ENCODE measurements around the gene RAB40C. TPM values are rescaled to one million over a fixed set of nuclear protein-coding genes. Genes with fewer than 3 reads are reported as not detected.

Gene RAB40C
- total RNA-seq, 2 experiments from 2014 or later, result 15.1 to 18.2 TPM

GRCh38 chr16:636206-637080 lies 46.6 kb downstream of the RAB40C start, which contains the start of gene METTL26:
METTL26 (minus strand) TSS chr16:636305; CDS start chr16:636290, 15 bp downstream.
- no peaks in the 10 kb centered on the region for H3K9me3 Mint-ChIP-seq
- POLR2A ChIA-PET, result interaction anchor here (0.6 to 2.5 kb wide), 15 partner anchors 12 to 587 kb away, joined by 3 to 13 read pairs (median 5); partner anchors contain the start of genes CAPN15, CHTF18, NHLRC4 and RAB40C
- H3K4me1 Mint-ChIP-seq, result peaks cover 6% of the 10 kb centered on the region

GRCh38 chr16:637081-638018 lies 47.5 kb downstream of the RAB40C start:
- ATAC-seq (ENCODE audit: low read depth), result peak; percentile 2
- H3K9me3 Mint-ChIP-seq, result no peaks in the 10 kb centered on the region
- no peak for DNase-seq
- H3K36me3 Mint-ChIP-seq, result no peaks in the 10 kb centered on the region
- peak overlapping the region; percentile 94 for H3K27ac Mint-ChIP-seq
- peaks cover 6% of the 10 kb centered on the region for H3K4me1 Mint-ChIP-seq
- no peaks in the 10 kb centered on the region for H3K27me3 Mint-ChIP-seq
- peak overlapping the region; percentile 94 for H3K4me3 Mint-ChIP-seq
- POLR2A ChIA-PET, result interaction anchor here (1.1 to 2.5 kb wide), 10 partner anchors 12 to 282 kb away, joined by 3 to 13 read pairs (median 5); partner anchors contain the start of genes CAPN15, CHTF18, NHLRC4 and RAB40C

More at GRCh38 chr16:636206-637080, 46.6 kb downstream of the RAB40C start, which contains the start of gene METTL26:
- peak within 1 kb of the TSS; percentile 94 for H3K4me3 Mint-ChIP-seq
- ATAC-seq (ENCODE audit: low read depth) (peak; percentile 76), DNase-seq (peak; percentile 96)
- no peaks in the 10 kb centered on the region for H3K36me3 Mint-ChIP-seq
- peak within 1 kb of the TSS; percentile 94 for H3K27ac Mint-ChIP-seq
- H3K27me3 Mint-ChIP-seq, result no peaks in the 10 kb centered on the region

GRCh38 chr16:638034-638543 lies 48.2 kb downstream of the RAB40C start:
- Mint-ChIP-seq H3K9me3 (no peaks in the 10 kb centered on the region), H3K4me3 (no peak overlapping the region), H3K27ac (no peak overlapping the region), H3K27me3 (no peaks in the 10 kb centered on the region), H3K4me1 (peaks cover 9% of the 10 kb centered on the region), H3K36me3 (no peaks in the 10 kb centered on the region)
- no peak for ATAC-seq (ENCODE audit: low read depth)
- no peak for DNase-seq
- POLR2A ChIA-PET, result interaction anchor here (0.5 kb wide), 1 partner anchor 524 kb away, joined by 4 read pairs; no protein-coding TSS in a partner anchor

- Mint-ChIP-seq H3K4me1 (peaks cover 9% of the 10 kb centered on the region), H3K36me3 (no peaks in the 10 kb centered on the region), H3K9me3 (no peaks in the 10 kb centered on the region), H3K27ac (no peak overlapping the region), H3K4me3 (no peak overlapping the region), H3K27me3 (no peaks in the 10 kb centered on the region)
- ATAC-seq (ENCODE audit: low read depth) (no peak), DNase-seq (no peak)
- POLR2A ChIA-PET, result no interaction called here
Observed at GRCh38 chr16:638836-639235, 49.0 kb downstream of the RAB40C start.

GRCh38 chr16:640614-641013 lies 50.7 kb downstream of the RAB40C start:
- Mint-ChIP-seq H3K27me3 (no peaks in the 10 kb centered on the region), H3K27ac (peak overlapping the region; percentile 67), H3K9me3 (no peaks in the 10 kb centered on the region), H3K4me3 (peak overlapping the region; percentile 70), H3K36me3 (no peaks in the 10 kb centered on the region), H3K4me1 (peaks cover 11% of the 10 kb centered on the region)
- DNase-seq (no peak), ATAC-seq (ENCODE audit: low read depth) (no peak)
- POLR2A ChIA-PET, result no interaction called here

GRCh38 chr16:641326-642188 lies 51.7 kb downstream of the RAB40C start, which contains the start of gene MCRIP2:
MCRIP2 (plus strand) TSS chr16:641828; CDS start chr16:641992, 164 bp downstream.
- POLR2A ChIA-PET, result no interaction called here
- Mint-ChIP-seq H3K9me3 (no peaks in the 10 kb centered on the region), H3K4me3 (peak within 1 kb of the TSS; percentile 76), H3K36me3 (no peaks in the 10 kb centered on the region), H3K27ac (peak within 1 kb of the TSS; percentile 67), H3K4me1 (peaks cover 8% of the 10 kb centered on the region), H3K27me3 (no peaks in the 10 kb centered on the region)
- ATAC-seq (ENCODE audit: low read depth), result peak; percentile 57
- DNase-seq, result peak; percentile 87

GRCh38 chr16:642189-643049 lies 52.6 kb downstream of the RAB40C start:
- peak; percentile 44 for ATAC-seq (ENCODE audit: low read depth)
- H3K27ac Mint-ChIP-seq, result peak overlapping the region; percentile 51
- POLR2A ChIA-PET, result interaction anchor here (0.6 kb wide), 1 partner anchor 26 kb away, joined by 3 read pairs; no protein-coding TSS in a partner anchor
- H3K36me3 Mint-ChIP-seq, result no peaks in the 10 kb centered on the region
- H3K4me3 Mint-ChIP-seq, result peak overlapping the region; percentile 76
- H3K4me1 Mint-ChIP-seq, result peaks cover 5% of the 10 kb centered on the region
- no peaks in the 10 kb centered on the region for H3K9me3 Mint-ChIP-seq
- no peaks in the 10 kb centered on the region for H3K27me3 Mint-ChIP-seq
- DNase-seq, result peak; percentile 74

GRCh38 chr16:643050-643368 lies 53.1 kb downstream of the RAB40C start:
- H3K27me3 Mint-ChIP-seq, result no peaks in the 10 kb centered on the region
- DNase-seq (no peak), ATAC-seq (ENCODE audit: low read depth) (no peak)
- H3K4me1 Mint-ChIP-seq, result peaks cover 5% of the 10 kb centered on the region
- POLR2A ChIA-PET, result interaction anchor here (0.6 kb wide), 1 partner anchor 26 kb away, joined by 3 read pairs; no protein-coding TSS in a partner anchor
- peak overlapping the region; percentile 76 for H3K4me3 Mint-ChIP-seq
- no peak overlapping the region for H3K27ac Mint-ChIP-seq
- no peaks in the 10 kb centered on the region for H3K36me3 Mint-ChIP-seq
- no peaks in the 10 kb centered on the region for H3K9me3 Mint-ChIP-seq

- POLR2A ChIA-PET, result interaction anchor here (1.4 kb wide), 1 partner anchor 72 kb away, joined by 3 read pairs; no protein-coding TSS in a partner anchor
- ATAC-seq (ENCODE audit: low read depth) (no peak), DNase-seq (no peak)
- H3K4me1 Mint-ChIP-seq, result peaks cover 5% of the 10 kb centered on the region
- peak overlapping the region; percentile 26 for H3K27ac Mint-ChIP-seq
- no peaks in the 10 kb centered on the region for H3K9me3 Mint-ChIP-seq
- H3K36me3 Mint-ChIP-seq, result no peaks in the 10 kb centered on the region
- H3K27me3 Mint-ChIP-seq, result no peaks in the 10 kb centered on the region
- no peak overlapping the region for H3K4me3 Mint-ChIP-seq
Observed at GRCh38 chr16:644556-644955, 54.7 kb downstream of the RAB40C start.

- H3K4me1 Mint-ChIP-seq, result peaks cover 5% of the 10 kb centered on the region
- POLR2A ChIA-PET, result no interaction called here
- H3K36me3 Mint-ChIP-seq, result no peaks in the 10 kb centered on the region
- H3K27me3 Mint-ChIP-seq, result no peaks in the 10 kb centered on the region
- ATAC-seq (ENCODE audit: low read depth), result no peak
- no peak overlapping the region for H3K4me3 Mint-ChIP-seq
- H3K27ac Mint-ChIP-seq, result no peak overlapping the region
- H3K9me3 Mint-ChIP-seq, result no peaks in the 10 kb centered on the region
- DNase-seq, result no peak
Observed at GRCh38 chr16:645852-646678, 56.2 kb downstream of the RAB40C start.

GRCh38 chr16:646679-647172 lies 56.9 kb downstream of the RAB40C start:
- H3K27me3 Mint-ChIP-seq, result no peaks in the 10 kb centered on the region
- no peaks in the 10 kb centered on the region for H3K36me3 Mint-ChIP-seq
- ATAC-seq (ENCODE audit: low read depth) (no peak), DNase-seq (no peak)
- H3K4me1 Mint-ChIP-seq, result peaks cover 5% of the 10 kb centered on the region
- POLR2A ChIA-PET, result no interaction called here
- peak overlapping the region; percentile 12 for H3K27ac Mint-ChIP-seq
- no peaks in the 10 kb centered on the region for H3K9me3 Mint-ChIP-seq
- H3K4me3 Mint-ChIP-seq, result no peak overlapping the region

Measured in activated naive CD8-positive, alpha-beta T cell treated with anti-CD3 and anti-CD28 coated beads, Interleukin-2, amount 10 ng/mL, durations not matched to agents 7 days and 5 days (primary cell).